ENCODE data around the gene LMX1A.

- TF ChIP-seq CTCF (tag by site-specific recombination; IDR thresholded peaks at IDR 0.05) (no peak), MYNN (tag by site-specific recombination; IDR thresholded peaks at IDR 0.05; ENCODE audit: borderline replicate concordance) (no peak), ZNF513 (tag by site-specific recombination; IDR thresholded peaks at IDR 0.05) (no peak), ZBTB26 (tag by site-specific recombination; optimal IDR thresholded peaks at IDR 0.05) (no peak), ZBTB1 (tag by site-specific recombination; IDR thresholded peaks at IDR 0.05) (no peak)
Measured at GRCh38 chr1:165226326-165226725, 130.2 kb downstream of the LMX1A start.

Data from HEK293 (cell line).